HG03432 (cell line): Measurements from ENCODE around the gene APELA.
"Not testable (repeated sequence)": the region's sequence is repeated elsewhere in the genome, so short reads cannot be mapped to it uniquely, and the experiment has no call there.

Experiments used
- ATAC-seq: cut with Tn5 transposase; IDR thresholded peaks from one replicate; pipeline ENCODE4 v1.9.1; 2021; ENCODE audit warnings: mild to moderate bottlenecking, moderate library complexity; ENCODE audit not compliant: unreplicated experiment

Gene APELA

GRCh38 chr4:164924670-164925238, 47.8 kb downstream of the APELA start:
- ATAC-seq: peak; percentile 73

GRCh38 chr4:164926301-164926700, 49.3 kb downstream of the APELA start:
- no peak for ATAC-seq

- ATAC-seq: not testable (repeated sequence)
Observed at GRCh38 chr4:164927101-164927500, 50.1 kb downstream of the APELA start.

- no peak for ATAC-seq
Observed at GRCh38 chr4:164930647-164931046, 53.7 kb downstream of the APELA start.

- no peak for ATAC-seq
Observed at GRCh38 chr4:164931551-164932324, 54.8 kb downstream of the APELA start.

- no peak for ATAC-seq
Observed at GRCh38 chr4:164933244-164933643, 56.3 kb downstream of the APELA start.

- peak; percentile 68 for ATAC-seq
Observed at GRCh38 chr4:164935363-164935762, 58.4 kb downstream of the APELA start.

- peak; percentile 65 for ATAC-seq
Observed at GRCh38 chr4:164935865-164936606, 59.1 kb downstream of the APELA start.

- ATAC-seq: peak; percentile 56
Observed at GRCh38 chr4:164937576-164938270, 60.7 kb downstream of the APELA start.

GRCh38 chr4:164943192-164943591, 66.2 kb downstream of the APELA start:
- no peak for ATAC-seq

- no peak for ATAC-seq
Observed at GRCh38 chr4:164945146-164945545, 68.2 kb downstream of the APELA start.

- ATAC-seq: no peak
Observed at GRCh38 chr4:164946810-164947209, 69.8 kb downstream of the APELA start.
